Measurements from ENCODE around the gene WWOX. TPM values are rescaled to one million over a fixed set of nuclear protein-coding genes. Genes with fewer than 3 reads are reported as not detected.
A peak's percentile ranks its signal among the peaks of the same experiment; 100 is the strongest.

Gene WWOX
- total RNA-seq, 2 experiments from 2014 or later, result 16.6 to 19.0 TPM

DNA sequence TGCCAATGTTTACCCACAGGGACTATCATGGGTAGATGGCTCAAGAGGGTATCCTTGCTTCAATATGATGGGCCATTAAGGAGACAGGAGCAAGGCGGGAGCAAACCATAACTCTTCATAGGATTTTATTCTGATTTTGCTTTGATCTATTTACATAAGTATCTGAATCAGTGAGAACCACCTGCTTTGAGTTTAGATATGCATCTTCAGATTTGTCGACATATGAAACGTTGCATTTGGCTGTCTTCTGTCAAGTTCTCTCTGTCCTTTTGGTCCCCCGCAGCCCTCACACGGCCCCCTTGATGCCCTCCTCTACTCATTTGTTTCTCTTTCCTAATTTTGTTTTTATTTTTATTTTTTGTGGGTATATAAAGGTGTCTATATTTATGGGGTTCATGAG lies 16.2 kb downstream of the WWOX start:
- no peaks in the 10 kb centered on the region for H3K9me3 Mint-ChIP-seq
- DNase-seq, result no peak
- ChIA-PET CTCF (no interaction called here), POLR2A (no interaction called here)
- H3K36me3 Mint-ChIP-seq (ENCODE audit: low read depth), result peaks cover 20% of the 10 kb centered on the region
- H3K4me3 Mint-ChIP-seq, result no peak overlapping the region
- H3K27me3 Mint-ChIP-seq, result no peaks in the 10 kb centered on the region
- H3K27ac Mint-ChIP-seq, result no peak overlapping the region
- no peaks in the 10 kb centered on the region for H3K4me1 Mint-ChIP-seq

DNA sequence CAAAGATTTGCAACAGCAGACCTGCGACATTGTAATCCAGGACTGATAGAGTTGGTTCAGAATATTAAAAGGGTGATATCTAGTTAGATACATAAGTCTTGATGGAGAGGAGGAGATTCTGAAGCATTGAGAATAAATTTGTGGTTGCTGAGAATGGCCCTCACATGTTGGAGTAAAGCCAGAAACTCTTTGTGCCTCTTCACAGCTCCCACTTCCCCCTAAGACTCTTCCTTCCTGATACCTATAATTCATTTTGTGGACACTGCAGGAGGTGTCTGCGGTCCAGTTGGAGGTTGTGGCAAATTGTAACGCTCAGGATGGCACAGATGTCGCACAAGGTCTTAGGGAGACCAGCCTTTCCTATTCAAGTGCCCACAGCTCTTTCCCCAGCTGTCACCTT lies 17.5 kb downstream of the WWOX start:
- ChIA-PET CTCF (no interaction called here), POLR2A (no interaction called here)
- no peak for DNase-seq
- H3K27ac Mint-ChIP-seq, result no peak overlapping the region
- no peaks in the 10 kb centered on the region for H3K9me3 Mint-ChIP-seq
- H3K4me1 Mint-ChIP-seq, result no peaks in the 10 kb centered on the region
- H3K36me3 Mint-ChIP-seq (ENCODE audit: low read depth), result peaks cover 20% of the 10 kb centered on the region
- no peak overlapping the region for H3K4me3 Mint-ChIP-seq
- no peaks in the 10 kb centered on the region for H3K27me3 Mint-ChIP-seq

DNA sequence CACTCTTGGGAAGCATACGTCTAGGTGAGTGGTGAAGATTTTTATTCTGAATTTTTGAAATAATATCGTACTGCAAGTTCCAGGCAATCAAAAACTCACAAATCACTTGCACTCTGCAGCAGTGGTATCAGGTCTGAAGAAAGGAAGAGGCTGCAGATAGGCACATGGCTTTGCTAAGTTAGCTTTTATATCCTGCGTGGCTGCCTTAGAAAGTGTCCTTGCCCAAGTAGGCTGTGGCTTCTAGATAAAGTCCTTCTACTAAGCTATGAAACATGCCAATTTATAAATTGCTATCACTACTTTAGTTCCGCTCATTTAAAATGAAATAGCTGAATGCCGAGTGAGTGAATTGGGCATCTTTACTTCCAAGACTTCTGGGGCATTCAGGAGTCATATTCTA lies 17.9 kb downstream of the WWOX start:
- Mint-ChIP-seq H3K27ac (no peak overlapping the region), H3K9me3 (no peaks in the 10 kb centered on the region), H3K4me1 (no peaks in the 10 kb centered on the region), H3K4me3 (no peak overlapping the region), H3K27me3 (no peaks in the 10 kb centered on the region), H3K36me3 (ENCODE audit: low read depth) (peaks cover 20% of the 10 kb centered on the region)
- no peak for DNase-seq
- CTCF ChIA-PET, result no interaction called here
- POLR2A ChIA-PET, result no interaction called here

DNA sequence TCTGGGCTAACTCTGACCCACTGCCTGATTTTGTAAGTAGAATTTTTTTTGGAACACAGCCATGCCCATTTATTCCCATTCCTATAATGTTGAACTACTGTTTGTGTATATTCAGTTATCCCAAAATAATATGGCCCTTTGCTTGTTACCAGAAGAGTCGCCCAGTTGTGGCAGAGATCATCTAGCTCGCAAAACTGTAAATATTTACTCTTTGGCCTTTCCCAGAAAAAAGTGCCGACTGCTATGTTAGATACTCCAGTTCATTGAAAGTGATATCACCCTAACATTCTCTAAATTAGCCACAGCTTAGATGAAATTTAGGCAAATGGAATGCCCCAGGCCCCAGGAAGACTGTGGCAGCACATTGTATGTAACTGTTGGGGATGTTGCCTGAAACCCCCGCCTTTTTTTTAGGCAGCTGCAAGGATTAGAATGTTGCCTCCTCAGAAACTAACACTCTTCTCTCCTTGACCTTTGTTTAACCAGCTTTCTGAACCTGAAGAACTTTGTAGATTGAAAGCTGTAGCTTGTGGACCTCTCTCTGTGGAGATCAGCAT lies 19.1 kb downstream of the WWOX start:
- no peaks in the 10 kb centered on the region for H3K27me3 Mint-ChIP-seq
- POLR2A ChIA-PET, result no interaction called here
- no peak overlapping the region for H3K4me3 Mint-ChIP-seq
- DNase-seq, result no peak
- CTCF ChIA-PET, result interaction anchor here (1.0 kb wide), 1 partner anchor 117 kb away, joined by 3 read pairs; no protein-coding TSS in a partner anchor
- H3K4me1 Mint-ChIP-seq, result peaks cover 3% of the 10 kb centered on the region
- H3K36me3 Mint-ChIP-seq (ENCODE audit: low read depth), result peaks cover 20% of the 10 kb centered on the region
- H3K27ac Mint-ChIP-seq, result no peak overlapping the region
- no peaks in the 10 kb centered on the region for H3K9me3 Mint-ChIP-seq

DNA sequence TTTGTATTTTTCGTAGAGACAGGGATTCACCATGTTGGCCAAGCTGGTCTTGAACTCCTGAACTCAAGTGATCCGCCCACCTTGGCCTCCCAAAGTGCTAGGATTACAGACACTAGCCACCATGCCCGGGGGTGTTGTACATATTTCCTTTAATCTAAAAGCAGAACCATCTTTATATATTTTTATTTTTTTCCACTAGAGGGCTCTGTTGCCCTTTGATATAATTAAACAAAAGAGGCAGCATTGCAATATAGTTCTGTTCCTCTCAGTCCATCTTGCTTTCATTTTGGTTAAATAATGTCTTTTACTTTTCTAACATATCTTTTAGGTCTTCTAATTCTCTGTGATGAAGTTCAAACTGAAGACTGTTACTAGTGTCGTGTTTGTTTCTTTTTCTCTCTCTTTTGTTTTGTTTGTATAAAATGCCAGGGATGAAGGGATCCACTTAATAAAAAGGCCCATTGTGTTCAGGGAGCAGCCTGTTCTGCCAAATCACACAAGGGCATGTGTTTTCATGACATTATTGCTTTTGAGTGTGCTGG lies 23.4 kb downstream of the WWOX start:
- DNase-seq, result no peak
- peaks cover 9% of the 10 kb centered on the region for H3K36me3 Mint-ChIP-seq (ENCODE audit: low read depth)
- ChIA-PET POLR2A (no interaction called here), CTCF (interaction anchor here (0.7 to 1.2 kb wide), 7 partner anchors 10 to 995 kb away, joined by 3 to 6 read pairs (median 3); partner anchors contain the start of gene WWOX)
- no peaks in the 10 kb centered on the region for H3K9me3 Mint-ChIP-seq
- H3K27me3 Mint-ChIP-seq, result no peaks in the 10 kb centered on the region
- H3K27ac Mint-ChIP-seq, result peak overlapping the region; percentile 73
- peaks cover 6% of the 10 kb centered on the region for H3K4me1 Mint-ChIP-seq
- no peak overlapping the region for H3K4me3 Mint-ChIP-seq

DNA sequence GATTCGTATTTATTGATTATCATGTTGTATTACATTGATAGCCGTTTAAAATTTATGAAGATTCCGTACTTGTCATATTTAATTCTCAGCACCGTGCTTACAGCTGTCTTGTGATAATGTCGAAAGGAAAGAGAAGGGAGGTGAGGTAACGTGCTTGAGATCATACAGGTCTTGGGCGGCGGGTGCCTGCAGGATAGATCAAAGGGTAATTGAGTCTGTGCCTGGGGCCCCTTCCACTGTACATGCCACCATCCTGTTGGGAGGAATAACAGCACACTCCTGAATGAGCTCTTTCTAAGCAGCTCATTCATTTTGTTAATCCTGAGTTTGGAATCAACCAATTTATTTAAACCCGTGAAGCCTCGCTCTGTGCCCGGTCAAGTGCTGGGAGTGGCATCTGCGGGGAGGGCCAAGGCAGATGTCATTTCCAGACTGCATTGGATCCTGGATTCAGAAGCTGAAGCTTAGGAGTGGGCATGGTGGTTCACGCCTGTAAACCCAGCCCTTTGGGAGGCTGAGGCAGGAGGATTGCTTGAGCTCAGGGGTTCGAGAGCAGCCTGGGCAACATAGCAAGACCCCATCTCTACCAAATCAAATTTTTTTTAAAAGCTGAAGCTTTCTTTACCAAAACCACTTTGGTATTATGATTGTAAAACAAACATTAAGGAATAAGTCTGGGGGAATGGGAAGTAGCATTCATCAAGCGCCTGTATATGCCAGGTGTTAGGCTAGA lies 25.8 kb downstream of the WWOX start:
- H3K4me3 Mint-ChIP-seq, result no peak overlapping the region
- H3K27me3 Mint-ChIP-seq, result no peaks in the 10 kb centered on the region
- peaks cover 7% of the 10 kb centered on the region for H3K36me3 Mint-ChIP-seq (ENCODE audit: low read depth)
- CTCF ChIA-PET, result interaction anchor here (1.3 to 1.6 kb wide), 3 partner anchors 10 to 109 kb away, joined by 3 to 7 read pairs (median 4); no protein-coding TSS in a partner anchor
- H3K9me3 Mint-ChIP-seq, result peaks cover 4% of the 10 kb centered on the region
- no peak overlapping the region for H3K27ac Mint-ChIP-seq
- peaks cover 6% of the 10 kb centered on the region for H3K4me1 Mint-ChIP-seq
- POLR2A ChIA-PET, result no interaction called here
- no peak for DNase-seq

DNA sequence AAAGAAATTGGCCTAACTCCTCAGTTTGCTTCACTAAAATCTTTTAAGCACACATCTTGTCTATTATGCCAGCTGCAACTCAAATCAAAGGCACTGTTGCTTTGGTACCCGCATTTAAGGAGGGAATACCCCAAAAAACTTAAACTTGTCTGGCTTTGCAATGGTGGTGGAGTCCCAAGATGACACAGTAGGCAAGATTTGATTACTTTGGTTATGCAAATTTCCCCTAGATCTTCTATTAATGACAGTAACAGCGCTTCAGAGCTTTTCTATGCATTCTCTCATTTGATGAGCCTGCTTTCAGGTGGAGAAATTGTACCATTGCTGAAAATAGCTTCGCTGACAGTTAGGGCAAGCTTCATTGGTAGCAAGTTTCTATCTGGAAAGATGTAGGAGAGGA lies 27.2 kb downstream of the WWOX start:
- no peak overlapping the region for H3K27ac Mint-ChIP-seq
- H3K4me1 Mint-ChIP-seq, result peaks cover 6% of the 10 kb centered on the region
- peaks cover 7% of the 10 kb centered on the region for H3K36me3 Mint-ChIP-seq (ENCODE audit: low read depth)
- POLR2A ChIA-PET, result no interaction called here
- H3K27me3 Mint-ChIP-seq, result no peaks in the 10 kb centered on the region
- H3K4me3 Mint-ChIP-seq, result no peak overlapping the region
- CTCF ChIA-PET, result interaction anchor here (1.0 kb wide), 1 partner anchor 8 kb away, joined by 3 read pairs; no protein-coding TSS in a partner anchor
- DNase-seq, result no peak
- peaks cover 4% of the 10 kb centered on the region for H3K9me3 Mint-ChIP-seq

DNA sequence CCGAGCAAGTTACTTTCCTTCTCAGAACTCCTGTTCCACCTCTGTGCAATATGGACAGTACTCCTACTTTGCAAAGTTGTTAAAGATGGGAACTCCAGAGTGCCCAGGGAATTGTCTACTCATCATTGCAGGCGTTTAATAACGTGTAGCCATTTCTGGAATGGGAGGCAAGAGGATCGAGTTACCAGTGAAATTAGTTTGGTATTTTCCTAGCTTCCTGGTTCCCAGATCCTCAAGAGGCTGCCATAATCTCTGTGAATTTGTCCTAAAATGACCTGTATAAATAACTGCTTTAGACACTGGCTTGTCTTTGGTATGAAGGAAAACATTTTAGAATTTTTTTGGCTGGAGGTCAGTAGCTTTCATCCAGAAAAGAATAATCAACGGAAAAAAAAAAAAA lies 27.7 kb downstream of the WWOX start:
- no peaks in the 10 kb centered on the region for H3K27me3 Mint-ChIP-seq
- ChIA-PET POLR2A (no interaction called here), CTCF (interaction anchor here (1.0 kb wide), 1 partner anchor 8 kb away, joined by 3 read pairs; no protein-coding TSS in a partner anchor)
- H3K27ac Mint-ChIP-seq, result no peak overlapping the region
- no peak overlapping the region for H3K4me3 Mint-ChIP-seq
- no peak for DNase-seq
- H3K36me3 Mint-ChIP-seq (ENCODE audit: low read depth), result peaks cover 7% of the 10 kb centered on the region
- peaks cover 4% of the 10 kb centered on the region for H3K9me3 Mint-ChIP-seq
- peaks cover 6% of the 10 kb centered on the region for H3K4me1 Mint-ChIP-seq

DNA sequence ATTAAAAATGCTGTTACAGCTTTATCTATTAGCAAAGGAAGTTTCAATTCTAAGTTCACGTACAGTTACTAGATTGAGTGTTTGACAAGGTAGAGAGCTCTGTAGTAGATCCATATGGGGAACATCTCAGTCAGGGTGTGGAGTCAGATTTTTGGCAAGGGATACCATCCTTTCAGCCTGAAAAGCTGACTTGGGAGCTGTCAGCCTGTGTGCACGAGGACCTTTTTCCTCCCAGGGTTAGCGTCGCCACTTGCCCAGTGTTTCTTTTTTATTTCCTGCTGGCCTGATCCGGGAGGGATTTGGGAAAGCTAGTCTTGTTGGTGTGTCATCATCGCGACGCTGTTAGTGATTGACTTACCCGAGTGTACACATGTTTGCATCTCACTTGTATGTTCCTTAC lies 29.5 kb downstream of the WWOX start:
- CTCF ChIA-PET, result interaction anchor here (0.6 to 1.3 kb wide), 2 partner anchors 29 to 921 kb away, joined by 3 to 4 read pairs; partner anchors contain the start of gene WWOX
- Mint-ChIP-seq H3K4me1 (peaks cover 3% of the 10 kb centered on the region), H3K4me3 (no peak overlapping the region), H3K27ac (no peak overlapping the region), H3K27me3 (no peaks in the 10 kb centered on the region), H3K9me3 (peaks cover 4% of the 10 kb centered on the region), H3K36me3 (ENCODE audit: low read depth) (peaks cover 8% of the 10 kb centered on the region)
- DNase-seq, result no peak
- POLR2A ChIA-PET, result no interaction called here

DNA sequence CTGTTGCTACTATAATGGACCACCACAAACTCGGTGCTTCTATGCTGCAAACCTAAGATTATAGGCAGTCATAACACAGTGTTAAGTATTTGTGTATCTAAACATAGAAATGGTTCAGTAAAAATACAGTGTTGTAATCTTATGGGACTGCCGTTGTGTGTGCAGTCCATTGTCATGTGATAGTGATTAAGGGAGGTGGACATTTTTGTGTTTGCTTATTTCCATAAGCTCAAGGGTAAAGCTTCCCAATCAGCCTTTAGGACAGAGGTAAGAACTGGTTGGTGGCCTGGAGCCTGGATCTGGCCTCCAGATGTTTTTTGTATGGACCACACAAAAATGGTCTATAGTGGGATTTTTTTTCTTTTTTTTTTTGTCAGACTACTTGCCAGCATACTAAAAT lies 29.9 kb downstream of the WWOX start:
- Mint-ChIP-seq H3K27ac (no peak overlapping the region), H3K4me1 (peaks cover 3% of the 10 kb centered on the region), H3K9me3 (peaks cover 4% of the 10 kb centered on the region), H3K27me3 (no peaks in the 10 kb centered on the region), H3K36me3 (ENCODE audit: low read depth) (peaks cover 8% of the 10 kb centered on the region), H3K4me3 (no peak overlapping the region)
- no peak for DNase-seq
- ChIA-PET CTCF (interaction anchor here (0.6 kb wide), 1 partner anchor 921 kb away, joined by 3 read pairs; no protein-coding TSS in a partner anchor), POLR2A (no interaction called here)

DNA sequence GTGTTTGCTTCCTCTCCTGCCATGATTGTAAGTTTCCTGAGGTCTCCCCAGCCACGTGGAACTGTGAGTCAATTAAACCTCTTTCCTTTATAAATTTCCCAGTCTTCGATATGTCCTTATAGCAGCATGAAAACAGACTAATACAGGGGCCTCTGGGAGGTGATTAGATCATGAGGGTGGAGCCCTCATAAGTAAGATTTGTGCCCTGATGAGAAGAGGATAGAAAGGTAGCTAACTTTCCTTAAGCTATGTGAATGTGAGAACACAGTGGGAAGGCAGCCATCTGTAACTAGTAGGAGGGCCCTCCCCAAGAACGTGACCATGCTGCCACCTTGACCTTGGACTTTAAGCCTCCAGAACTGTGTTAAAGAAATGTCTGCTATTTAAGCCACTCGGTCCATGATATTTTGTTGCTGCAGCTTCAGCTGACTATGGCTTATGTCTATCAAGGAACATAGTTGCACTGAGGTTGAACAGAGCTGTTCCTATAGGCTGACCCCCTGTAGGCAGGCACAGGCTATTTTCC lies 30.7 kb downstream of the WWOX start:
- ChIA-PET POLR2A (no interaction called here), CTCF (no interaction called here)
- Mint-ChIP-seq H3K27me3 (no peaks in the 10 kb centered on the region), H3K4me3 (no peak overlapping the region), H3K27ac (no peak overlapping the region), H3K4me1 (peaks cover 11% of the 10 kb centered on the region), H3K9me3 (peaks cover 4% of the 10 kb centered on the region), H3K36me3 (ENCODE audit: low read depth) (peaks cover 11% of the 10 kb centered on the region)
- no peak for DNase-seq

DNA sequence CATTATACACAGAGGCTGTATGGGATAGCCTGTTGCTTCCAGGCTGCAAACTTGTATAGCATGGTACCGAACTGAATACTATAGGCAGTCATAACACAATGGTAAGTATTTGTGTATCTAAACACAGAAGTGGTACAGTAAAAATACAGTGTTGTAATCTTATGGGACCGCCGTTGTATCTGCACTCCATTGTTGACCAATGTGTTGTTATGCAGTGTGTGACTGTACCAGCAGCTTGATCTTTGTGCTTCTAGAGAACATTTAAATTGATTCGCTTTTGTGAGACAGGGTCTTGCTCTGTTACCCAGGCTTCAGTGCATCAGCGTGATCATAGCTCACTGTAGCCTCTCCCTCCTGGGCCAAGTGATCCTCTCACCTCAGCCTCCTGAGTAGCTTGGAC lies 31.5 kb downstream of the WWOX start:
- H3K9me3 Mint-ChIP-seq, result peaks cover 4% of the 10 kb centered on the region
- H3K27me3 Mint-ChIP-seq, result no peaks in the 10 kb centered on the region
- peaks cover 17% of the 10 kb centered on the region for H3K4me1 Mint-ChIP-seq
- no peak overlapping the region for H3K4me3 Mint-ChIP-seq
- no peak overlapping the region for H3K27ac Mint-ChIP-seq
- CTCF ChIA-PET, result no interaction called here
- H3K36me3 Mint-ChIP-seq (ENCODE audit: low read depth), result peaks cover 11% of the 10 kb centered on the region
- POLR2A ChIA-PET, result no interaction called here
- DNase-seq, result no peak

DNA sequence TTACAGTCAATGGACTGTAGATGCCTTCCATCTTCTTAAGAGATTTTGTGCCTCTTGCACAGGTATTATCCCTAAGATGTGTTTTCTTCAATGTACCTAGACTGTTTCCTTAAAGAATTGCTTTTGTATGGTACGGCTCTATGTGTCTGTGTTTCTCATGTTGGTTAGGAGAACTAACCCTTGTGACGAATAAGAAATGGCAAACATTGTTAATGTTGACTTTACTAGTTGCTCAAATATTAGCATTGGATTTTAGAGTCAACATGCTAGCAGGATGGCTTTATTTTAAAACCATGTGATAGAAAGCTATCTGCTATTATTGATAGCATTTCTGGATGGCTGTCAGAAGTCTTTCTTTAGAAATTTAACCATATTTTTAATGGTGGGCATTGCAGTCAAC lies 34.5 kb downstream of the WWOX start:
- ChIA-PET POLR2A (no interaction called here), CTCF (interaction anchor here (1.5 kb wide), 1 partner anchor 9 kb away, joined by 4 read pairs; no protein-coding TSS in a partner anchor)
- no peaks in the 10 kb centered on the region for H3K27me3 Mint-ChIP-seq

More for the DNA sequence above, 34.5 kb downstream of the WWOX start:
- H3K27ac Mint-ChIP-seq, result no peak overlapping the region
- DNase-seq, result no peak
- peaks cover 13% of the 10 kb centered on the region for H3K4me1 Mint-ChIP-seq
- no peak overlapping the region for H3K4me3 Mint-ChIP-seq
- peaks cover 11% of the 10 kb centered on the region for H3K36me3 Mint-ChIP-seq (ENCODE audit: low read depth)
- peaks cover 4% of the 10 kb centered on the region for H3K9me3 Mint-ChIP-seq

Measured in activated CD4-positive, alpha-beta memory T cell treated with anti-CD3 and anti-CD28 coated beads, Interleukin-2, amount 10 ng/mL, durations not matched to agents 7 days and 5 days (primary cell).